Measurements from ENCODE around the gene RAB11FIP4.

GRCh38 chr17:31495022-31495885, 103.8 kb downstream of the RAB11FIP4 start:
- TF ChIP-seq CTCF (IDR thresholded peaks at IDR 0.05; ENCODE audit: insufficient read depth, low read length, poor library complexity, severe bottlenecking), result no peak
- no peak for TF ChIP-seq EZH2phosphoT487 (conservative IDR thresholded peaks at IDR 0.05; ENCODE audit: low read length)
